Panc1 (cell line): ENCODE data around the gene DYNC1I1. TPM values are rescaled to one million over a fixed set of nuclear protein-coding genes. Genes with fewer than 3 reads are reported as not detected.

Source experiments
- ATAC-seq: fragments of 200-7000 bp; cut with Tn5 transposase; 2 replicates; pipeline ENCODE4 v1.9.1; 2020; ENCODE audit warnings: mild to moderate bottlenecking, moderate library complexity
- BruUV-seq: library from RNA; stranded (reverse); fragments of 400-500 nt; replicated peaks from 2 replicates; lab custom pipeline; 2021; lab: Mats Ljungman, UMichigan
- CTCF ChIA-PET: fragments of 300-600 bp; sonication (Branson Sonifier 250); formaldehyde crosslinking; loops from one replicate; lab custom pipeline; 2022; ENCODE audit warnings: antibody characterized with exemption; lab: Charles Lee
- POLR2A ChIA-PET: fragments of 300-600 bp; sonication (Branson Sonifier 250); formaldehyde crosslinking; loops from one replicate; lab custom pipeline; 2022; ENCODE audit warnings: antibody characterized with exemption; lab: Charles Lee
- DNase-seq: peaks from one replicate; pipeline ENCODE4 v3.0.0-alpha.2; 2010; ENCODE audit warnings: low read depth, low spot score
- H3K27ac ChIP-seq: 2 replicates; pipeline ENCODE4 v1.5.1; 2011; ENCODE audit warnings: mild to moderate bottlenecking, low read length, inconsistent platforms
- H3K27me3 ChIP-seq: fragments of 200-500 bp; sonication (Bioruptor generic); 2 replicates; pipeline ENCODE4 v1.6.0; 2014; ENCODE audit warnings: low read length, inconsistent platforms; ENCODE audit not compliant: control insufficient read depth, insufficient read depth
- H3K36me3 ChIP-seq: fragments of 200-500 bp; sonication (Bioruptor generic); 2 replicates; pipeline ENCODE4 v1.5.1; 2014; ENCODE audit warnings: inconsistent platforms, mild to moderate bottlenecking, low read length, moderate library complexity; ENCODE audit not compliant: control insufficient read depth, insufficient read depth
- H3K4me1 ChIP-seq: 2 replicates; pipeline ENCODE4 v1.5.1; 2011; ENCODE audit warnings: inconsistent platforms, mild to moderate bottlenecking, low read length, moderate library complexity; ENCODE audit not compliant: control insufficient read depth, insufficient read depth
- H3K4me3 ChIP-seq, 2 experiments: 2 replicates each; pipeline ENCODE4 v1.5.1; 2011 to 2012; ENCODE audit warnings: low read depth in 2 of 2, low read length in 2 of 2, mild to moderate bottlenecking in 2 of 2, inconsistent platforms in 1 of 2, moderate library complexity in 1 of 2
- H3K9me3 ChIP-seq: fragments of 200-500 bp; sonication (Bioruptor generic); 2 replicates; pipeline ENCODE4 v1.5.1; 2014; ENCODE audit warnings: low read depth, mild to moderate bottlenecking, inconsistent platforms, low read length, moderate library complexity; ENCODE audit not compliant: control insufficient read depth, insufficient read depth
- CTCF ChIP-seq: fragments of 450-650 bp; IDR thresholded peaks from 2 replicates; pipeline ENCODE4 v1.5.1; 2017; ENCODE audit warnings: mild to moderate bottlenecking
- POLR2AphosphoS5 ChIP-seq: IDR thresholded peaks from 2 replicates; pipeline ENCODE4 v1.6.1; 2012; ENCODE audit warnings: mild to moderate bottlenecking, low read depth, low read length, moderate library complexity
- REST ChIP-seq, 2 experiments: IDR thresholded peaks; 2 replicates each; pipeline ENCODE4 v1.6.1; 2011 to 2012; ENCODE audit warnings: low read depth in 2 of 2, control low read depth in 1 of 2, low read length in 1 of 2, mild to moderate bottlenecking in 1 of 2, moderate library complexity in 1 of 2; ENCODE audit not compliant: insufficient read depth in 1 of 2
- SIN3A ChIP-seq: IDR thresholded peaks from 2 replicates; pipeline ENCODE4 v1.6.1; 2012; ENCODE audit warnings: low read depth, mild to moderate bottlenecking, low read length, moderate library complexity, borderline replicate concordance; ENCODE audit not compliant: insufficient read depth
- TCF7L2 ChIP-seq: IDR thresholded peaks from 2 replicates; pipeline ENCODE4 v1.6.1; 2011; ENCODE audit warnings: mild to moderate bottlenecking, low read depth, low read length, inconsistent platforms
- in situ Hi-C: cut with HindIII; loops from 2 replicates; pipeline ENCODE4 v1.10.0; 2016; ENCODE audit warnings: low sequenced_read_pairs, low pct_unique_long_range_greater_than_20kb
- intact Hi-C: fragments of 100-400 bp; cut with micrococcal nuclease; formaldehyde crosslinking; loops from one replicate; pipeline ENCODE4 v1.10.0; 2022; ENCODE audit not compliant: unreplicated experiment
- total RNA-seq: library from RNA; stranded (reverse); gene quantifications from one replicate; pipeline ENCODE4 v1.2.1, GENCODE V29; 2021; ENCODE audit not compliant: unreplicated experiment

The DYNC1I1 gene
- total RNA-seq, 1 experiment from 2014 or later: 0.13 TPM

GRCh38 chr7:96017877-96018276, 245.5 kb downstream of the DYNC1I1 start:
- ATAC-seq (no peak), DNase-seq (no peak)
- ChIA-PET POLR2A (no interaction called here), CTCF (no interaction called here)
- Histone ChIP-seq H3K4me3 (no peak overlapping the region), H3K27me3 (no peaks in the 10 kb centered on the region; the same call in 1 of the 2 replicates), H3K27ac (no peak overlapping the region), H3K9me3 (no peaks in the 10 kb centered on the region), H3K4me1 (no peaks in the 10 kb centered on the region), H3K36me3 (no peaks in the 10 kb centered on the region)
- TF ChIP-seq POLR2AphosphoS5 (no peak), SIN3A (no peak), REST (IDR thresholded peaks at IDR 0.05; ENCODE audit: insufficient read depth in 1 of 2, low read depth in 2 of 2, low read length in 1 of 2) (no peak), TCF7L2 (no peak), CTCF (no peak)
- in situ Hi-C loops: no loop called here
- intact Hi-C loops: no loop called here
- BruUV-seq: no TSS peak

GRCh38 chr7:96021568-96021967, 249.2 kb downstream of the DYNC1I1 start:
- no peak for DNase-seq
- BruUV-seq: no TSS peak
- ChIA-PET POLR2A (no interaction called here), CTCF (no interaction called here)
- no peak overlapping the region for H3K27ac ChIP-seq
- no peaks in the 10 kb centered on the region for H3K36me3 ChIP-seq
- TF ChIP-seq POLR2AphosphoS5 (no peak), SIN3A (no peak), CTCF (no peak), TCF7L2 (no peak), REST (IDR thresholded peaks at IDR 0.05; ENCODE audit: insufficient read depth in 1 of 2, low read depth in 2 of 2, low read length in 1 of 2) (no peak)
- H3K27me3 ChIP-seq: no peaks in the 10 kb centered on the region; the same call in 1 of the 2 replicates
- no peaks in the 10 kb centered on the region for H3K4me1 ChIP-seq
- no peak overlapping the region for H3K4me3 ChIP-seq
- intact Hi-C loops (no loop called here), in situ Hi-C loops (no loop called here)
- ATAC-seq: no peak
- no peaks in the 10 kb centered on the region for H3K9me3 ChIP-seq
